ENCODE results near the gene IGF1.

IGF1 gene

DNA sequence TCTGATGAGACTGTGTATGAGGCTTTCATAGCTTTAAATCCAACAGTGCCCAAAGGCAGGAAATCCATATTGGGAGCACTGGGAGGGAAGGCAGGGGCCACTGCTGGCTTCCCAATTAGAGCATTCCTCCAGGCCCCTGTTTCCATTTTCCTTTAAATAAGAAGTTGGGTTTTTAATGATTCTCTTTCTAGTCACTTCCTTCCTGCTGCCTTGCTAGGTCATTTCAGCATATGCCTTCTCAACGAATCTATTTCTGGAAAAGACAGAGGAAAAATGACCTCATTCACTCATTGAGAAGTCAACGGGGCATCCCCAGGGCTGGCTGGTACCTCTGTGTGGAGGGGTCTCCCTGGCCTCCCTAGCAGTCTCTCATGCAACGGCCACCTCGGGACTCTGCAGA, 43.5 kb downstream of the IGF1 start:
- no peak for DNase-seq (ENCODE audit: low read depth, low spot score)
- H3K4me3 ChIP-seq (ENCODE audit: low read depth, low read length): no peak overlapping the region
- TF ChIP-seq, protein P1, sequence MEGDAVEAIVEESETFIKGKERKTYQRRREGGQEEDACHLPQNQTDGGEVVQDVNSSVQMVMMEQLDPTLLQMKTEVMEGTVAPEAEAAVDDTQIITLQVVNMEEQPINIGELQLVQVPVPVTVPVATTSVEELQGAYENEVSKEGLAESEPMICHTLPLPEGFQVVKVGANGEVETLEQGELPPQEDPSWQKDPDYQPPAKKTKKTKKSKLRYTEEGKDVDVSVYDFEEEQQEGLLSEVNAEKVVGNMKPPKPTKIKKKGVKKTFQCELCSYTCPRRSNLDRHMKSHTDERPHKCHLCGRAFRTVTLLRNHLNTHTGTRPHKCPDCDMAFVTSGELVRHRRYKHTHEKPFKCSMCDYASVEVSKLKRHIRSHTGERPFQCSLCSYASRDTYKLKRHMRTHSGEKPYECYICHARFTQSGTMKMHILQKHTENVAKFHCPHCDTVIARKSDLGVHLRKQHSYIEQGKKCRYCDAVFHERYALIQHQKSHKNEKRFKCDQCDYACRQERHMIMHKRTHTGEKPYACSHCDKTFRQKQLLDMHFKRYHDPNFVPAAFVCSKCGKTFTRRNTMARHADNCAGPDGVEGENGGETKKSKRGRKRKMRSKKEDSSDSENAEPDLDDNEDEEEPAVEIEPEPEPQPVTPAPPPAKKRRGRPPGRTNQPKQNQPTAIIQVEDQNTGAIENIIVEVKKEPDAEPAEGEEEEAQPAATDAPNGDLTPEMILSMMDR (IDR thresholded peaks at IDR 0.05; ENCODE audit: low read depth, low read length): no peak
- in situ Hi-C loops (cut with HindIII; ENCODE audit: low sequenced_read_pairs): no loop called here

DNA sequence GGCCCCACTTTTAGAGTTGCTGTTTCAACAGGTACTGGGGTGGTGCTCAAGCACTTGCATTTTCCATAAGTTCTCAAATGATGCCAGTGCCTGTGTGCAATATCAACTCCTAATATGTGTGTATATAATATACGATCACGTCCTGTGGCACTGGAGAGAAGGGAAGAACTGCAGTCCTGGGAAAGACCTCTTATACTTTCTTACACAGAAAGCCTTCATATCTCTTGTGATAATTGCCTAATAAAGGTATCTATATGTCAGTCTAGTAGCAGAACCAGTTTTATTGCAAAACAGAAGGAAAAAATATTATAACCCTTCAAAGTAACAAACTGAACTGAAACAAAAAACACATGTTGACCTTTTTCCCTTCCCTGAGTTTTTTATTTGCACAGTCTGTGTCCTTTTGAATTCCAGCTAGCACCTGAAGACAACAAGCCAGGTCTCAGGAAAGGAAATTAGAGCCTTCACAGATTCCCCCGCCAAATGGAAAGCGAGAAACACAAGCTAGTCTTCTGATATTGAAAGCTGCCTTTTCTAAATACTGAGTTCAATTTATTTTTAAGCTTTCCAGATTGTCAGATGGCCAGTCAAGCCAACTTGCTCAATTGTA, 44.4 kb downstream of the IGF1 start:
- in situ Hi-C loops (cut with HindIII; ENCODE audit: low sequenced_read_pairs): no loop called here
- TF ChIP-seq, protein P1 (IDR thresholded peaks at IDR 0.05; ENCODE audit: low read depth, low read length): no peak
- DNase-seq (ENCODE audit: low read depth, low spot score): no peak
- H3K4me3 ChIP-seq (ENCODE audit: low read depth, low read length): no peak overlapping the region

DNA sequence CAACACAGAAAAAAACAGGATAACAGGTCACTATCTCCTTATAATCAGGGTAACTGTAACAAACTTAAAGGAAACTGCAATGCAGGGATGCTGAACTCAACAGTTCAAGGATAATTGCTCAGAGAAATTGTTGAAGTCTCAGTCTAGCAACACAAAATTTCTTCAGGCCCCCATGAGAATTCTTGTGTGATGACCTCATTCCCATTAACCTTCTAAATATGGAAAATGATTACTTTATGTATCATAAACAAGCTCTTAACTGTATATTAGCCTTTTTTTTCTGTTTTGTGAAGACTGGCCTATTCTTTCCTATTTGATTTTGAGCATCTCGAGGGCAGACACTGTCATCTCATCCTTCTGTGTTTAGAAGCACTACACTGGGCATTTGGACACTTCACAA, 47.1 kb downstream of the IGF1 start:
- in situ Hi-C loops (cut with HindIII; ENCODE audit: low sequenced_read_pairs): no loop called here
- no peak for DNase-seq (ENCODE audit: low read depth, low spot score)
- H3K4me3 ChIP-seq (ENCODE audit: low read depth, low read length): no peak overlapping the region

DNA sequence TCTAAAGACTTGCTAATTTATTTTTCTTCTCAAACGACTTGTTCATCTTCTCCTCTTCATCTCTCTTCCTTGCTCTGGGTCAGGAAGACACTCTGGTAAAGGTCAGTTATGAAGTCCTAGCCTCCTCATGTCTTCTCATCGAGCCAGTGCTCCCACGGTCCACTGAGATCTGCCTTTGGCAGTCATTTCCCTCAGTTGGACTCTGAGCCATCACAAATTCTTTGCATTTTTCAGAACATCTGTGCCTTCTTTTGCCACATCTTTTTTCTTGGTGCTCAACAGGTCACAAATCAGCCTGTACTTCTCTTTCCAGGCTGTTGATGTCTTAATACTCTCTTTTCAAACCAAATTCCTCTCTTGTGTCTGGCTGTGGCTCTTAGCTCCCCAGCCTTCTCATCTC, 49.7 kb downstream of the IGF1 start:
- no peak for DNase-seq (ENCODE audit: low read depth, low spot score)
- H3K4me3 ChIP-seq (ENCODE audit: low read depth, low read length): no peak overlapping the region
- TF ChIP-seq, protein P1 (IDR thresholded peaks at IDR 0.05; ENCODE audit: low read depth, low read length): no peak
- in situ Hi-C loops (cut with HindIII; ENCODE audit: low sequenced_read_pairs): no loop called here

More for the DNA sequence above, 47.1 kb downstream of the IGF1 start:
- TF ChIP-seq, protein P1 (IDR thresholded peaks at IDR 0.05; ENCODE audit: low read depth, low read length): no peak

DNA sequence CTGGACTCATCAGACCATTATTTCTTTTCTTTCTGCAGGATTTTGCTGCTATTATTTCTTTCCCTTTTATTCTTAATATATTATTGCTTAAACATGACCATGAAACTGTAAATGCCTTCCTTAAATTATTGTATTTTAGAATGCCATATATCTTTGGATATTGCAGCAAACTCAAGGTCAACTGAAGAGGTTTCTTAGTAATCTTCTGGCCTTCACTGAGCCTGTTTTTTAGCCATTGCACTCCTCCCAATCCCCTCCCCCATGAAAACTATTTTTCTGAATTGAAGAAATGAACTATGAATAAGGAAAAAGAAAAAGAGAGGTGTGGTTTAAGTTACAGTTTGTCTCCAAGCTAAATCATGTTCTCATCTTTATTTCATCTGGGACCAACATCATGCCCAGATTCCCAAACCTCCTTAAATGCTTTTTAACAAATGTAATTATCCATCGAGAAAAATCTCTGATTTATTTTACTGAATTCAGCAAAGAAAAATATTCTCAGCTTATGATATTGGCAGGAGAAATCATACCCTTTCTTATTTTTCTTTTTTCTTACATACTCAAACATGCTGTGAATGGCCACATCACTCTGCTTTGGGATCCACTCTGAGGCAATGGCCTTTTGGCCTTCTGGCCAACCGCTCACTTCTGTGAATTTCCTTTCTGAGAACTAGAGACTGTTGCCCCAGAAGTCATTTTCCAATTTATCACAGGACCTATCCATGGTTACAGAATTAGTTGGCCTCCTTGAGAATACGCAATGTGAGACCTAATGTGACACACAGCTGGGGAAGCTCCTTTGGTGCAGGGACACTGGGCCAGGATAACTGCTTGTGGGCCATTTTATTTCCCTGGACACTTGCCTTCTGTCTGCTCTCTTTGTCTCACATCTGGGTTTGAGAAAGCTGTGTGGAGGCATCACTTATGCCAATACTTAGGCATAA, 50.9 kb downstream of the IGF1 start:
- TF ChIP-seq, protein P1 (IDR thresholded peaks at IDR 0.05; ENCODE audit: low read depth, low read length): no peak
- in situ Hi-C loops (cut with HindIII; ENCODE audit: low sequenced_read_pairs): no loop called here
- H3K4me3 ChIP-seq (ENCODE audit: low read depth, low read length): no peak overlapping the region
- DNase-seq (ENCODE audit: low read depth, low spot score): no peak

DNA sequence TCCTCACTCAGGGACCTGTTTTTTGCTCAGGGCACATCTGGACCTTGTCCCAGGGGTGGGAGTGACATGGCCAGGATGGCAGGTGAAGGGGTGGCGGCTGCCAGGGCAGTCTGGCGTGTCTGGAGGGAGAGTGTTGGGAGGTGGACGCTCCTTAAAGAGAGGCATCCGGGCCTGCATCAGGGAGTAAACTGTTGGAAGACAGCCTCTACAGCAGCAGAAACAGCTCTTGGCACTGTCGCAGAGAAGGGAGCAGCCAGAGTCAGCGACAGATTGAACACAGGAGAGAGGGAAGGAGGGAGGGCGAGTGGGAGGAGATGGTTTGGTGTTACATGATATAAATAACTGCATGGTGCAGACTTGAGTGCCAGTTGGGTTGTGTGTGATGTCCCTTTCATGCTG, 52.8 kb downstream of the IGF1 start:
- TF ChIP-seq, protein P1 (IDR thresholded peaks at IDR 0.05; ENCODE audit: low read depth, low read length): no peak
- no peak for DNase-seq (ENCODE audit: low read depth, low spot score)
- no peak overlapping the region for H3K4me3 ChIP-seq (ENCODE audit: low read depth, low read length)
- in situ Hi-C loops (cut with HindIII; ENCODE audit: low sequenced_read_pairs): no loop called here
